Activated CD4-positive, alpha-beta T cell treated with anti-CD3 and anti-CD28 coated beads for 24 hours (primary cell): ENCODE results near the gene MFSD6L.

Experiments used
- DNase-seq, 2 donors: peaks; one replicate each; pipeline ENCODE4 v3.0.0-alpha.2; 2020; ENCODE audit warnings: low read depth in 2 of 2

The MFSD6L gene

GRCh38 chr17:8793649-8794048, 5.5 kb downstream of the MFSD6L start:
- DNase-seq: no peak

- no peak for DNase-seq
These were observed 6.5 kb downstream of the MFSD6L start for GRCh38 chr17:8792646-8793045.

GRCh38 chr17:8791910-8792270, 7.3 kb downstream of the MFSD6L start:
- DNase-seq: no peak

- no peak for DNase-seq
These were observed 7.8 kb downstream of the MFSD6L start for GRCh38 chr17:8791248-8791909.

GRCh38 chr17:8789743-8790142, 9.4 kb downstream of the MFSD6L start:
- no peak for DNase-seq

GRCh38 chr17:8788998-8789397, 10.2 kb downstream of the MFSD6L start:
- no peak for DNase-seq

GRCh38 chr17:8785547-8786413, 13.4 kb downstream of the MFSD6L start:
- DNase-seq: peak; percentile 50 to 66

GRCh38 chr17:8782176-8782575, 17.0 kb downstream of the MFSD6L start:
- DNase-seq: no peak

GRCh38 chr17:8781776-8782175, 17.4 kb downstream of the MFSD6L start:
- no peak for DNase-seq

GRCh38 chr17:8776881-8777280, 22.3 kb downstream of the MFSD6L start:
- DNase-seq: no peak

- no peak for DNase-seq
These were observed 22.9 kb downstream of the MFSD6L start for GRCh38 chr17:8776248-8776647.

- DNase-seq: no peak
These were observed 32.4 kb downstream of the MFSD6L start for GRCh38 chr17:8766731-8767130.

- no peak for DNase-seq
These were observed 37.2 kb downstream of the MFSD6L start for GRCh38 chr17:8762012-8762411.

- DNase-seq: no peak
These were observed 41.0 kb downstream of the MFSD6L start, which contains the start of gene SPDYE4 for GRCh38 chr17:8758137-8758596. TSS of gene SPDYE4 (minus strand) at chr17:8758546. CDS start at chr17:8758382, 164 bp downstream.

GRCh38 chr17:8757189-8757588, 42.0 kb downstream of the MFSD6L start:
- DNase-seq: no peak

GRCh38 chr17:8755590-8756255, 43.4 kb downstream of the MFSD6L start:
- DNase-seq: no peak

- DNase-seq: no peak
These were observed 44.3 kb downstream of the MFSD6L start for GRCh38 chr17:8754890-8755289.

- no peak for DNase-seq
These were observed 45.2 kb downstream of the MFSD6L start for GRCh38 chr17:8753976-8754440.

- DNase-seq: no peak
These were observed 45.8 kb downstream of the MFSD6L start for GRCh38 chr17:8753136-8753975.

- DNase-seq: no peak
These were observed 49.5 kb downstream of the MFSD6L start for GRCh38 chr17:8749616-8750015.

- DNase-seq: no peak
These were observed 51.4 kb downstream of the MFSD6L start for GRCh38 chr17:8747742-8748141.
